Naive thymus-derived CD4-positive, alpha-beta T cell (primary cell): ENCODE data around the gene TBC1D1. TPM values are rescaled to one million over a fixed set of nuclear protein-coding genes. Genes with fewer than 3 reads are reported as not detected.

Source experiments
- ATAC-seq: fragments of 150-1000 bp; cut with Tn5 transposase; 2 replicates; pipeline ENCODE4 v1.10.0; 2021; ENCODE audit warnings: mild to moderate bottlenecking, moderate library complexity
- CTCF ChIA-PET: fragments of 350-600 bp; sonication (Branson Sonifier 250); formaldehyde crosslinking; loops from one replicate; lab custom pipeline; 2021; ENCODE audit warnings: antibody characterized with exemption; lab: Charles Lee
- POLR2A ChIA-PET: fragments of 350-600 bp; sonication (Branson Sonifier 250); formaldehyde crosslinking; loops from one replicate; lab custom pipeline; 2021; ENCODE audit warnings: antibody characterized with exemption, inconsistent platforms; lab: Charles Lee
- DNase-seq, 9 donors: peaks; one replicate each; pipeline versions ENCODE4 v3.0.0 to v3.0.0-alpha.2; 2020 to 2022; ENCODE audit warnings: mixed read lengths in 1 of 9
- H3K27ac ChIP-seq: one replicate; pipeline ENCODE4 v1.7.0; 2013; ENCODE audit warnings: mild to moderate bottlenecking, low read depth, low read length, moderate library complexity
- H3K27me3 ChIP-seq, 2 donors: one replicate each; pipeline ENCODE4 v1.7.0; 2013; ENCODE audit warnings: low read length in 2 of 2, mild to moderate bottlenecking in 2 of 2, moderate library complexity in 2 of 2; ENCODE audit not compliant: control insufficient read depth in 2 of 2, insufficient read depth in 2 of 2
- H3K36me3 ChIP-seq, 3 experiments: 1 replicate in 2 of 3; 2 replicates in 1 of 3; pipeline ENCODE4 v1.7.0; 2013; ENCODE audit warnings: low read length in 3 of 3, mild to moderate bottlenecking in 3 of 3, moderate library complexity in 1 of 3; ENCODE audit not compliant: insufficient read depth in 3 of 3, control insufficient read depth in 2 of 3
- H3K4me1 ChIP-seq, 2 donors: one replicate each; pipeline ENCODE4 v1.7.0; 2013; ENCODE audit warnings: low read length in 2 of 2, mild to moderate bottlenecking in 2 of 2, moderate library complexity in 1 of 2; ENCODE audit not compliant: control insufficient read depth in 2 of 2, insufficient read depth in 2 of 2
- H3K4me3 ChIP-seq: 2 replicates; pipeline ENCODE4 v1.7.0; 2013; ENCODE audit warnings: mild to moderate bottlenecking, low read length
- H3K9me3 ChIP-seq, 3 experiments: 1 replicate in 2 of 3; 2 replicates in 1 of 3; pipeline ENCODE4 v1.7.0; 2013; ENCODE audit warnings: low read length in 3 of 3; ENCODE audit not compliant: control insufficient read depth in 2 of 3
- H3K27ac Mint-ChIP-seq, 9 donors: one replicate each; pipeline ENCODE4 v1.8.0; 2020 to 2022; ENCODE audit warnings: mixed read lengths in 9 of 9, mild to moderate bottlenecking in 8 of 9, moderate library complexity in 5 of 9, inconsistent platforms in 2 of 9
- H3K27me3 Mint-ChIP-seq, 5 donors: one replicate each; pipeline ENCODE4 v1.8.0; 2021 to 2022; ENCODE audit warnings: mixed read lengths in 5 of 5, mild to moderate bottlenecking in 1 of 5
- H3K36me3 Mint-ChIP-seq, 5 donors: one replicate each; pipeline ENCODE4 v1.8.0; 2020 to 2022; ENCODE audit warnings: mixed read lengths in 5 of 5, mild to moderate bottlenecking in 3 of 5, inconsistent platforms in 1 of 5
- H3K4me1 Mint-ChIP-seq, 7 donors: one replicate each; pipeline ENCODE4 v1.8.0; 2020 to 2022; ENCODE audit warnings: mixed read lengths in 7 of 7, mild to moderate bottlenecking in 3 of 7, inconsistent platforms in 1 of 7
- H3K4me3 Mint-ChIP-seq, 10 donors: one replicate each; pipeline ENCODE4 v1.8.0; 2020 to 2022; ENCODE audit warnings: mild to moderate bottlenecking in 10 of 10, mixed read lengths in 10 of 10, moderate library complexity in 6 of 10, inconsistent platforms in 2 of 10
- H3K9me3 Mint-ChIP-seq, 11 donors: one replicate each; pipeline ENCODE4 v1.8.0; 2020 to 2022; ENCODE audit warnings: mixed read lengths in 11 of 11, mild to moderate bottlenecking in 4 of 11, inconsistent platforms in 1 of 11, moderate library complexity in 1 of 11
- intact Hi-C, 2 donors: fragments of 100-400 bp; cut with micrococcal nuclease; formaldehyde crosslinking; loops; one replicate each; pipeline ENCODE4 v1.15.1; 2023
- polyA plus RNA-seq, 2 donors: library from polyadenylated mRNA; unstranded; fragments of 300-500 nt; fragmentation: Illumina TruSeq; gene quantifications; one replicate each; pipeline ENCODE4 v1.2.3, GENCODE V29; 2021
- total RNA-seq, 6 experiments: library from RNA in 5 of 6; stranded (reverse) in 5 of 6; gene quantifications; 1 replicate in 5 of 6; 2 replicates in 1 of 6; pipeline ENCODE4 v1.2.3 and lab custom pipeline; 2021 to 2026

The TBC1D1 gene
- total and polyA plus RNA-seq, 7 experiments from 2014 or later: 19.4 to 66.8 (median 46.9) TPM

DNA sequence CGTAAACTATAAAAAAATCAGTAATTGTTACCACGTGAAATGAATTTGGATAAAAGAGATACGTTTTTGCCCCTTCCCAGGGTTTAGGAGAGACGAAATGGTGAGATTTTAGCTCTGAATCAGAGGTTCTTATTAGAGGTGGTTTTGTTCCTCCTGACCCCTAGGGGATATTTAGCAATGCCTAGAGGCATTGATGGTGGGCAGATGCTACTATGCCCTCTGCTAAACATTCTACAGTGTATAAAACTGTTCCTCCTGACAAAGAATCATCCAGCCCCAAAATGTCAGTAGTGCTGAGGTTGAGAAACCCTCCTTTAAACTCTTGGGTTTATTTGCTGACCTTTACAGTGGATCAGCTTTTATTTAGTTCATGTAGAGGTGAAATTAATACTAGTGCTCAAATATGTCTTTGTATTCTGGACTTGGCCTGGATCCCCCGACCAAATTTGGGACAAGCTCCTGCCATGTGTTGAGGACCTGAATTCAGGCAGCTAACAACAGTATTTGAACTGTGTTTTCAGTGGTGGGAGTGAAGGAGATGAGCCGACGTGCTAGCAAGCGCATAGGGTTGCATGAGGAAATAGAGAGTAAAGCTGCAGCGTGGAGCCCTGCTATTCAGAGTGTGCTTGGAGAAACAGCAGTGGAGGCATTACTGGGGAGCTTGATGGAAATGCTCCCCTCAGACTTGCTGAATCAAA lies 195.4 kb downstream of the TBC1D1 start:
- H3K4me1 Mint-ChIP-seq: peaks cover 9 to 28% (median 19%) of the 10 kb centered on the region in 7 donors
- no peaks in the 10 kb centered on the region for H3K9me3 Mint-ChIP-seq
- H3K4me1 ChIP-seq: no peaks in the 10 kb centered on the region
- H3K9me3 ChIP-seq: no peaks in the 10 kb centered on the region
- no peak overlapping the region for H3K27ac ChIP-seq
- ChIA-PET POLR2A (no interaction called here), CTCF (no interaction called here)
- ATAC-seq (no peak), DNase-seq (no peak)
- peaks cover 26 to 45% (median 35%) of the 10 kb centered on the region in 5 donors for H3K36me3 Mint-ChIP-seq
- no peaks in the 10 kb centered on the region for H3K27me3 ChIP-seq
- peak overlapping the region in 1 of 9 donors; percentile 68 for H3K27ac Mint-ChIP-seq
- peaks cover 0 to 24% (median 0%) of the 10 kb centered on the region in 3 experiments for H3K36me3 ChIP-seq
- no peak overlapping the region for H3K4me3 ChIP-seq
- no peaks in the 10 kb centered on the region for H3K27me3 Mint-ChIP-seq
- H3K4me3 Mint-ChIP-seq: no peak overlapping the region
- intact Hi-C loops: no loop called here

DNA sequence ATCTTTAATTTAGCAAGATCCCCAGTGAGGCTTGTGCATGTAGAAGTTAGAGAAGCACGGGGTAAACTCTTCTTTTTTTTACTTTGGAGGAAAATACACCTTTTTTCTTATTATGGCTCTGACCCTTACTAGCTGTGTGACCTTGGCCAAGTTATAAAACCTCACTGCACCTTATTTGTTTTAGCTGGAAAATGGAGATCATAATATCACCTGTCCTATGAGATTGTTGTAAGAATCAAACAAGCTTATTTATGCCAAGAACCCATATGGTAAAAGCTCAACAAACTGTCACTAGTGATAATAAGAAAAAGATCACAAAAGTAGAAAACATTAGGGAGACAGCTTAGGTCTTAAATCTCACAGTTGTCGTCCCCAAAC lies 196.0 kb downstream of the TBC1D1 start:
- Mint-ChIP-seq H3K27ac (peak overlapping the region in 1 of 9 donors; percentile 68), H3K36me3 (peaks cover 21 to 47% (median 40%) of the 10 kb centered on the region in 5 donors), H3K9me3 (no peaks in the 10 kb centered on the region), H3K27me3 (no peaks in the 10 kb centered on the region), H3K4me1 (peaks cover 9 to 28% (median 19%) of the 10 kb centered on the region in 7 donors), H3K4me3 (no peak overlapping the region)
- intact Hi-C loops: no loop called here
- peaks cover 0 to 24% (median 0%) of the 10 kb centered on the region in 3 experiments for H3K36me3 ChIP-seq
- H3K27me3 ChIP-seq: no peaks in the 10 kb centered on the region
- POLR2A ChIA-PET: no interaction called here
- DNase-seq: no peak
- no peak overlapping the region for H3K27ac ChIP-seq
- no peaks in the 10 kb centered on the region for H3K9me3 ChIP-seq
- H3K4me3 ChIP-seq: no peak overlapping the region
- no peaks in the 10 kb centered on the region for H3K4me1 ChIP-seq
- CTCF ChIA-PET: no interaction called here
- ATAC-seq: no peak

DNA sequence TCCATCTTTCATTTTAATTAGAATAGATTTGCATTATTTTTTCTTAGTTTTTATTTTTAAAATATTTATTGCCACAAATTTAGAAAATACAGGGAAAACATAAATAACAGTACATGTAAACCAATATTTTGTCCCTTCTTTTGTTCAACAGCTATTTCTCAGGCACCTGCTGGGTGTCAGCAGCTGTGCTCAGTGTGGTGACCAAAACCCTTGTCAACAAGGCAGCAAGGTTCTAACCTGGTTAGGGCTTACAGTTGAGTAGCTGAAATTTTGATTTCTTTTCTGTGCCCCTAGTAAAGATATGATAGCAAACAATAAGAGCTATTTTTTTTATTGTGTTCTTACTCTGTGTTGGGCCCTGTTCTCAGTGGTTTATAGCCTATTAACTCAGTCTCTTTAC lies 197.4 kb downstream of the TBC1D1 start:
- Mint-ChIP-seq H3K9me3 (no peaks in the 10 kb centered on the region), H3K4me1 (peaks cover 3 to 29% (median 14%) of the 10 kb centered on the region in 7 donors), H3K4me3 (no peak overlapping the region), H3K27ac (peak overlapping the region in 3 of 9 donors; percentile 5 to 74 (median 39)), H3K27me3 (no peaks in the 10 kb centered on the region), H3K36me3 (peaks cover 15 to 45% (median 42%) of the 10 kb centered on the region in 5 donors)
- DNase-seq (no peak), ATAC-seq (no peak)
- ChIA-PET CTCF (interaction anchor here (1.4 kb wide), 1 partner anchor 27 kb away, joined by 4 read pairs; no protein-coding TSS in a partner anchor), POLR2A (no interaction called here)
- Histone ChIP-seq H3K4me1 (no peaks in the 10 kb centered on the region), H3K27ac (no peak overlapping the region), H3K9me3 (no peaks in the 10 kb centered on the region), H3K36me3 (peaks cover 0 to 18% (median 0%) of the 10 kb centered on the region in 3 experiments), H3K27me3 (no peaks in the 10 kb centered on the region), H3K4me3 (no peak overlapping the region)
- intact Hi-C loops: no loop called here

DNA sequence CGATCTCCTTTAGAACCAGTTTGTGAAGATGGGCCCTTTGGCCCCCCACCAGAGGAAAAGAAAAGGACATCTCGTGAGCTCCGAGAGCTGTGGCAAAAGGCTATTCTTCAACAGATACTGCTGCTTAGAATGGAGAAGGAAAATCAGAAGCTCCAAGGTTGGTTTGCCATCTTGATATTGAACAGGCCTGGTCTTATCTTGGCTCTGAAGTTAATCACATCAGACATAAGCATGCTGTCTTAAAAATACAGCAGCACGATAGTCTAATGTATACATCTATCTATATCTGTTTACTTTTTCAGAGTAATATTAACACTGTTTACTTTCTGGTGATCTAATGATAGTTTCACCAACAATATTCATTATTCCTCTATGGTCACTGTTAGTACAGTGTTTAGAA lies 199.1 kb downstream of the TBC1D1 start:
- Histone ChIP-seq H3K9me3 (no peaks in the 10 kb centered on the region), H3K4me1 (no peaks in the 10 kb centered on the region), H3K27ac (no peak overlapping the region), H3K4me3 (no peak overlapping the region), H3K27me3 (no peaks in the 10 kb centered on the region), H3K36me3 (peaks cover 0 to 13% (median 0%) of the 10 kb centered on the region in 3 experiments)
- intact Hi-C loops: loop anchor here in 1 of 2 donors (5.0 kb wide), 1 partner anchor 42 kb away; no protein-coding TSS in a partner anchor
- Mint-ChIP-seq H3K9me3 (no peaks in the 10 kb centered on the region), H3K4me1 (peaks cover 3 to 29% (median 14%) of the 10 kb centered on the region in 7 donors), H3K27me3 (no peaks in the 10 kb centered on the region), H3K4me3 (peak overlapping the region in 1 of 10 donors; percentile 8), H3K27ac (peak overlapping the region in 2 of 9 donors; percentile 6 to 11), H3K36me3 (peaks cover 15 to 48% (median 36%) of the 10 kb centered on the region in 5 donors)
- DNase-seq (no peak), ATAC-seq (no peak)
- ChIA-PET CTCF (no interaction called here), POLR2A (no interaction called here)

DNA sequence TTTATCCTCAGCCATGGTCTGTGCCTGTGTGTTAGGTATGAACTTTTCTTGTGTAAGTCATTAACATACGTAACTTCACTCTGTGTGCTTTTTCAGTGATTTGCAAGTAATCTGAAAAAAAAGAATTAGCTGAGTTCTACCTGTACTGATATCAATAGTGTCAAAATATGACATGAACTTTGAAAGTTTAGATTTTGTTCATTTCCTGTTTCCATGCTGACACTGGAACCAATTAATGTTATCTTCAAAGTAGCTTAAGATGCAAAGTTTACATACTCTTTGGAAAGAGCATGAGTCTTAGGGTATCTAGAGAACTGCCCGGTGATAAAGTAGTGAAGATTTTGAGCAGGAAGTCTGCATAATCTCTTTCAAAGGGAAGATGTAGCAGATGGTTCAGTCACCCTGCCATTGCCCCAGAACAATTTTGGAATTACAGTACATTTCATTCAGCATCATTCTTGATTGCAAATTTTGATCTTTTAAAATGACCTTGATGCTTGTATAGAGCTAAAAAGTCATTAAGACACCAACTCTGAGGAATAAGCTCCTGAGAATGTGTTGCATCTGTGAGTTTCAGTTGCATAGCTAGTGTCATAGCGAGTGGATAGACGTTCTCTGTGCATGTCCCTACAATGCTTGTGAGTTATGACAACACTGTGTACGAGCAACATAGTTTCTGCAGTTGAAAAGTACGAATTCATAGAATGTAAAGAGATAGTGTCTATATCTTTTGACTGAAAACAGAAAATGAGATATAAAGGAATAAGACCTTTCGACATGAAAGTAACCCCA lies 199.8 kb downstream of the TBC1D1 start:
- ChIA-PET CTCF (interaction anchor here (0.5 kb wide), 1 partner anchor 943 kb away, joined by 3 read pairs; no protein-coding TSS in a partner anchor), POLR2A (no interaction called here)
- Histone ChIP-seq H3K9me3 (no peaks in the 10 kb centered on the region), H3K4me3 (no peak overlapping the region), H3K4me1 (no peaks in the 10 kb centered on the region), H3K36me3 (peaks cover 0 to 16% (median 0%) of the 10 kb centered on the region in 3 experiments), H3K27ac (no peak overlapping the region), H3K27me3 (no peaks in the 10 kb centered on the region)
- H3K27ac Mint-ChIP-seq: peak overlapping the region in 4 of 9 donors; percentile 11 to 73 (median 49)
- no peak for DNase-seq
- peaks cover 3 to 29% (median 14%) of the 10 kb centered on the region in 7 donors for H3K4me1 Mint-ChIP-seq
- intact Hi-C loops: loop anchor here in 1 of 2 donors (5.0 kb wide), 1 partner anchor 42 kb away; no protein-coding TSS in a partner anchor
- H3K36me3 Mint-ChIP-seq: peaks cover 20 to 55% (median 42%) of the 10 kb centered on the region in 5 donors
- peak overlapping the region in 1 of 10 donors; percentile 8 for H3K4me3 Mint-ChIP-seq
- no peaks in the 10 kb centered on the region for H3K9me3 Mint-ChIP-seq
- ATAC-seq: no peak
- H3K27me3 Mint-ChIP-seq: no peaks in the 10 kb centered on the region

GRCh38 chr4:38091636-38092035 lies 200.8 kb downstream of the TBC1D1 start:
- ATAC-seq (no peak), DNase-seq (no peak)
- CTCF ChIA-PET: no interaction called here
- Mint-ChIP-seq H3K9me3 (no peaks in the 10 kb centered on the region), H3K27me3 (no peaks in the 10 kb centered on the region), H3K4me1 (peaks cover 3 to 29% (median 14%) of the 10 kb centered on the region in 7 donors), H3K4me3 (no peak overlapping the region), H3K27ac (no peak overlapping the region), H3K36me3 (peaks cover 22 to 63% (median 48%) of the 10 kb centered on the region in 5 donors)
- H3K4me3 ChIP-seq: no peak overlapping the region
- no peaks in the 10 kb centered on the region for H3K27me3 ChIP-seq
- H3K27ac ChIP-seq: no peak overlapping the region
- no peaks in the 10 kb centered on the region for H3K9me3 ChIP-seq
- H3K36me3 ChIP-seq: peaks cover 0 to 25% (median 0%) of the 10 kb centered on the region in 3 experiments
- POLR2A ChIA-PET: interaction anchor here (0.6 kb wide), 1 partner anchor 152 kb away, joined by 3 read pairs; no protein-coding TSS in a partner anchor
- intact Hi-C loops: loop anchor here in 1 of 2 donors (5.0 kb wide), 1 partner anchor 41 kb away; no protein-coding TSS in a partner anchor
- no peaks in the 10 kb centered on the region for H3K4me1 ChIP-seq
